ENCODE measurements around the gene ASPSCR1. TPM values are rescaled to one million over a fixed set of nuclear protein-coding genes. Genes with fewer than 3 reads are reported as not detected.
"Not testable (repeated sequence)": the region's sequence is repeated elsewhere in the genome, so short reads cannot be mapped to it uniquely, and the experiment has no call there.

ASPSCR1 gene
- total and polyA plus RNA-seq, 5 donors: 16.6 to 28.9 (median 21.2) TPM

DNA sequence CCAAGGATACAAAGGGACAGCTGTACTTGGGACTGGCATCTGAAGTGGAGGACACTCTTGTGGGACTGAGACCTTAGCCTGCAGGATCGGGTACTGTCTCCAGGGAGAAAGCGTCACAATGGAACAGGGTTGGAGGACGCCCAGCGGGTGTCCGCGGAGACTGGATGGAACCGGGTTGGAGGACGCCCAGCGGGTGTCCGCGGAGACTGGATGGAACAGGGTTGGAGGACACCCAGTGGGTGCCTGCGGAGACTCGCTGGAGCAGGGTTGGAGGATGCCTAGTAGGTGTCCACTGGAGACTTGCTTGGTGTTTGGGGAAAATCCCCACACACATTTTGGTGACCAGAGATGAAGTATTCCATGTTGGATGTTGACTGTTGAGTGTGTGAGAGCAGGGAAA, 30.2 kb upstream of the ASPSCR1 start, which contains the start of gene MYADML2:
Gene MYADML2 (minus strand): TSS at position 45 of the 400 bp plus-strand sequence. CDS start 5,492 bp downstream, outside the sequence.
- intact Hi-C loops (cut with DNase I): no loop called here
- ATAC-seq (no peak), DNase-seq (no peak)
- WGBS: 89% methylated on average over 13 of the region's 13 CpGs
- H3K4me3 ChIP-seq (ENCODE audit: low read length): no peak within 1 kb of the TSS
- H3K27ac ChIP-seq (ENCODE audit: low read length): no peak within 1 kb of the TSS
- H3K27me3 ChIP-seq (ENCODE audit: control insufficient read depth, insufficient read depth): no peaks in the 10 kb centered on the region
- no peaks in the 10 kb centered on the region for H3K9me3 ChIP-seq (ENCODE audit: control insufficient read depth, low read length)
- H3K4me1 ChIP-seq (ENCODE audit: control insufficient read depth, insufficient read depth, low read length): no peaks in the 10 kb centered on the region

DNA sequence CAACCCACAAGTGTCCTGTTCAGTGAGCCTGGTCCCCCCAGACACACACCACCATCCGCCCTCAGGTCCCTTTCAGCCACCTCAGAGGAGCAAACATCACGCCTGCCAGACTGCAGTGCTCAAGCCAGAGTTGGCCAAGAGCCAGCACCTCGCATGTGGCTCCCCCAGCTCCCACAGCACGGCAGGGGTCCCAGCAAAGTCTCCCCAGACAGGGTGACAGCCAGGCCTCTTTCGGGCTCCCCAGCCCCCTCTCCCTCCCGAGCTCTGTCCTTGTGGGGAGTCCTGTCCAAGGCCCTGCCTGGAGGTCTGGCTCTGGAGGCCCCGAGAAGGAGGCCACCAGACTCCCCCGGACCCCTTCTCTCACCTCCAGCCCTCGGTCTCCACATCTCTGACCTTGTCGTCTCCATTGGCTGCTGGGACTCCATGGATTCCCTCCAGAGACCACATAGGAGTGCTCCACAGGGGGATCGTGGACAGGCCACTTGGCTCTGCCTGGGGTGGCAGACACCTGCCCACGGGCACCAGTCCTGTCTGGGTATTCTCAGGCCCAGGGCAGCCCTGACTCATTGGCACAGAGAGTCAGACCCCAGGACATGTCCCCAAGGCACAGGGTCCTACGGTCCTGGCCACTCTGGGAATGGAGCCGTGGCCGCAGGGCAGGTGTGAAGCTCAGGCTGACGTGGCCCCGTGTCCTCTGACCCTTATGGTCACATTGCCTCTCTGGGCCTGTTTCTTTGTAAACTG, 28.6 kb upstream of the ASPSCR1 start:
- Histone ChIP-seq H3K27ac (ENCODE audit: low read length) (no peak overlapping the region), H3K4me3 (ENCODE audit: low read length) (no peak overlapping the region)

DNA sequence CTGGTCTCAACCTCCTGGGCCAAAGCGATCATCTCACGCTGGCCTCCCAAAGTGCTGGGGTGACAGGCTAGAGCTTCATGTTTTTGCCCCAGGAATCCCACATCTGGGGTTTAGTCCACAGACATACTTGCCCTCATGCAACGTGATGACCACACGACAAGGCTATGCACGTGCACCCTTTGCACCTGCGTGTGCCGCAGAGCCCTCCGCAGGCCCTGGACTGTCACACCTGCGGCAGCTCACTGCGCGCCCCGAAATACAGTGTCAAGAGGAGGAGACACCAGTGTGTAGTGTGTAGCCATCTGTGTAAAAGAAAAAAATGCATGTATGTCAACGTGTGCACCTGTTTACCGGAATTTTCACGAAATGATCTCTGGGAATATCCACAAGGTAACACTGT, 26.9 kb upstream of the ASPSCR1 start:
- intact Hi-C loops (cut with DNase I): no loop called here
- 88% methylated on average over 15 of the region's 15 CpGs for WGBS
- H3K27ac ChIP-seq (ENCODE audit: low read length): no peak overlapping the region

More for the DNA sequence above, 28.6 kb upstream of the ASPSCR1 start:
- peak in 2 of 3 donors; percentile 52 to 57 for DNase-seq
- peak in 1 of 2 donors; percentile 39 for ATAC-seq
- intact Hi-C loops (cut with DNase I): no loop called here
- 82% methylated on average over 17 of the region's 17 CpGs for WGBS
- Histone ChIP-seq H3K4me1 (ENCODE audit: control insufficient read depth, insufficient read depth, low read length) (no peaks in the 10 kb centered on the region), H3K27me3 (ENCODE audit: control insufficient read depth, insufficient read depth) (no peaks in the 10 kb centered on the region), H3K9me3 (ENCODE audit: control insufficient read depth, low read length) (no peaks in the 10 kb centered on the region)

DNA sequence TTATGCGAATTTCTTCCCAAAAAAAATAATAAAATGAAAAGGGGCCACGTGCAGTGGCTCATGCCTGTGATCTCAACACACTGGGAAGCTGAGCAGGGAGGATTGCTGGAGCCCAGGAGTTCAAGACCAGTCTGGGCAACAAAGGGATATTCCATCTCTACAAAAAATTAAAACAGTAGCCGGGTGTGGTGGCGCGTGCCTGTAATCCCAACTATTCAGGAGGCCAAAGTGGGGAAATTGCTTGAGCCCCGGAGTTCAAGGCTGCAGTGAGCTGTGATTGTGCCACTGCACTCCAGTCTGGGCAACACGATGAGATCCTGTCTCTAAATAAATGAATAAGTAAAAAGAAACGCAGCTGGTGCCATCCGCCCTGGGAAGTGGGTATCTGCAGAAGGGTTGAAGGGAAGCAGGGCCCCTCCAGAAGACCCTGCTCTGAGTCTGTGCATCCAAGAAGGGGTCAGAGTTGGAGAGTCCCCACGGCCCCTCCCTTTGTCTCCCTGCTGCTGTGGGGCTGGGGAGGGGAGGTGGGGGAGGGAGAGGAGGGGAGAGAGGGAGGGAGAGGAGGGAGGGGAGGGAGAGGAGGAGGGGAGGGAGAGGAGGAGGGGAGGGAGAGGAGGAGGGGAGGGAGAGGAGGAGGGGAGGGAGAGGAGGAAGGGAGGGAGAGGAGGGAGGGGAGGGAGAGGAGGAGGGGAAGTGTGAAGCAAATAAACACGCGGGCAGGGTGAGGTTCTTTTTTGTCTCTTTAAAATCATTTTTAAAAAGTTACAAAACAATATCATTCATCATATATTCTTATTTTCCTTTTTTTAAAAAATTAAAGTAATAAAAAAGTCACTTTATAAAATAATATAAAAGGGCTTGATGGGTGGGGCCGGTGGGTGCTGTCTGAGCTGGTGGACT, 25.4 kb upstream of the ASPSCR1 start:
- 55% methylated on average over 13 of the region's 13 CpGs for WGBS
- Histone ChIP-seq H3K27me3 (ENCODE audit: control insufficient read depth, insufficient read depth) (no peaks in the 10 kb centered on the region), H3K4me3 (ENCODE audit: low read length) (no peak overlapping the region), H3K4me1 (ENCODE audit: control insufficient read depth, insufficient read depth, low read length) (no peaks in the 10 kb centered on the region), H3K27ac (ENCODE audit: low read length) (no peak overlapping the region), H3K9me3 (ENCODE audit: control insufficient read depth, low read length) (no peaks in the 10 kb centered on the region)
- ATAC-seq (no peak), DNase-seq (no peak)
- intact Hi-C loops (cut with DNase I): no loop called here

More for the DNA sequence above, 26.9 kb upstream of the ASPSCR1 start:
- DNase-seq (peak in 1 of 3 donors; percentile 29), ATAC-seq (no peak)
- Histone ChIP-seq H3K27me3 (ENCODE audit: control insufficient read depth, insufficient read depth) (no peaks in the 10 kb centered on the region), H3K4me1 (ENCODE audit: control insufficient read depth, insufficient read depth, low read length) (no peaks in the 10 kb centered on the region), H3K4me3 (ENCODE audit: low read length) (no peak overlapping the region), H3K9me3 (ENCODE audit: control insufficient read depth, low read length) (no peaks in the 10 kb centered on the region)

DNA sequence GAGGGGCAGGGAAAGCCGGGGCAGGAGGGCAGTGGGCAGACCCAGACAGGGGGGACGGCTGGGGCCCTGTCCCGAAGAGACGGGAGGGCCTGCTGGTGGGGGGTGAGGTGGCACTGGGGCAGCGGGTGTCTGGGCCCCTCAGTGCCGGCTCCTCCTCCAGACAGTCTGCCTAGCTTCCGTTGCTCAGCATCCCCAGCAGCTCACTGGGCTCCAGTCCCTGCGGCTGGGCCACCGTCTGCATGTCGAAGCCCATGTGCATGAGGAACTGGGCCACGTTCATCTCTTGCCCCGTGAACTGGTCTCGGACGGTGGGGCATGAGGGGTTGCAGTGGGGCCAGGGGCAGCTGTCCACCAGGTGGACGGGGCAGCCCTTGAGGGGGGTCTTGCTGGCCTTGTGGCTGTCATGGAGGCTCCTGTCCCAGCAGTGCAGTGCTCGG, 24.6 kb upstream of the ASPSCR1 start:
- Histone ChIP-seq H3K27me3 (ENCODE audit: control insufficient read depth, insufficient read depth) (no peaks in the 10 kb centered on the region), H3K4me1 (ENCODE audit: control insufficient read depth, insufficient read depth, low read length) (no peaks in the 10 kb centered on the region), H3K9me3 (ENCODE audit: control insufficient read depth, low read length) (no peaks in the 10 kb centered on the region), H3K27ac (ENCODE audit: low read length) (no peak overlapping the region), H3K4me3 (ENCODE audit: low read length) (no peak overlapping the region)
- 64% methylated on average over 16 of the region's 16 CpGs for WGBS
- DNase-seq (peak in 1 of 3 donors; percentile 19), ATAC-seq (peak in 1 of 2 donors; percentile 32)
- intact Hi-C loops (cut with DNase I): no loop called here

DNA sequence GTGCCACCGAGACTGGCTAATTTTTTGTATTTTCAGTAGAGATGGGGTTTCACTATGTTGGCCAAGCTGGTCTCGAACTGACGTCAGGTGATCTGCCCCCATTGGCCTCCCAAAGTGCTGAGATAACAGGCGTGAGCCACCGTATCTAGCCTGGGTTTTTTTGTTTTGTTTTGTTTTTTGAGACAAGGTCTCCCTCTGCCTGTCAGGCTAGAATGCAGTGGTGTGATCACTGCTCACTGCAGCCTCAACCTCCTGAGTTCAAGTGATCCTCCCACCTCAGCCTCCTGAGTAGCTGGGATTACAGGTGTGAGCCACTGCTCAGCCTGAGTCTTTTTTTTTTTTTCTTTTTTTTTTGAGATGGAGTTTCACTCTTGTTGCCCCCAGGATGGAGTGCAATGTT, 24.0 kb upstream of the ASPSCR1 start:
- H3K27me3 ChIP-seq (ENCODE audit: control insufficient read depth, insufficient read depth); H3K9me3 ChIP-seq (ENCODE audit: control insufficient read depth, low read length); intact Hi-C loops (cut with DNase I); H3K27ac ChIP-seq (ENCODE audit: low read length); DNase-seq; H3K4me1 ChIP-seq (ENCODE audit: control insufficient read depth, insufficient read depth, low read length); H3K4me3 ChIP-seq (ENCODE audit: low read length); ATAC-seq: not testable (repeated sequence)
- WGBS: 62% methylated on average over 5 of the region's 5 CpGs

DNA sequence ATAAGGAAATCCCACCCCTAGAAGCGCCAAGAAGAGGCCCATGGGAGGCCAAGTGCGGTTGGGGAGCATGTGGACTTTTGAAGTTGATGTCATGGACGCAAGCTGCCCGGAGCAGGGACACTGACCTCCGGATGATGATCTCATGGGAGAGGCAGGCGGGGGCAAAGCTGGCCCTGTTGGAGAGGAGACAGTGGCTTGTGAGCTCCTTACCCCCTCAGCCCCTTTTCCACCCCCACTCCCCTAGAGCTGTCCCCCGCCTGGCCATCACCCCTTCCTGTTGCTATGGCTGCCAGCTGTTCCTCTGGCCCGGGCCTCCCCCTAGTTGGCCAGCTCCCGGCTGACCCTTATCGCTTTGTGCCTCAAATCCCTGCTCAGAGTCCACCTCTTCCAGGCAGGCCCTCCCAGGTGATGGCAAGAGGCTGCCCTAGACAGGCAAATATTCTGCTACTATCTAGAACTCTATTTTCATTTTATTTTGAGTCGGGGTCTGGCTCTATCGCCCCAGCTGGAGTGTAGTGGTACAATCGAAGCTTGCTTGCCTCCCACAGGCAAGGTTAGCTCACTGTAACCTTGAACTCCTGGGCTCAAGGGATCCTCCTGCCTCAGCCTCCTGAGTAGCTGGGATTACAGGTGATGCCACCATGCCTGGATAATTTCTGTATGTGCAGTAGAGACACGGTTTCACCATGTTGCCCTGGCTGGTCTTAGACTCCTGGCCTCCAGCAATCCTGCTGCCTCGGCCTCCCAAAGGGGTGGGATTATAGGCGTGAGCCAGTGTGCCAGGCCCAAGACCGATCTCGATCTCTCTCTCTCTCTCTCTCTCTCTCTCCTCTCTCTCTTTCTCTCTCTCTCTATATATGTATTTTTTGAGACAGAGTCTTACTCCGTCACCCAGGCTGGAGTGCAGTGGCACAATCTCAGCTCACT, 23.0 kb upstream of the ASPSCR1 start:
- no peak for ATAC-seq
- H3K4me3 ChIP-seq (ENCODE audit: low read length): no peak overlapping the region
- intact Hi-C loops (cut with DNase I): loop anchor here in 1 of 4 donors (5.0 kb wide), 1 partner anchor 68 kb away; the partner anchor contains the start of genes CENPX and LRRC45
- no peaks in the 10 kb centered on the region for H3K4me1 ChIP-seq (ENCODE audit: control insufficient read depth, insufficient read depth, low read length)
- no peak overlapping the region for H3K27ac ChIP-seq (ENCODE audit: low read length)
- H3K9me3 ChIP-seq (ENCODE audit: control insufficient read depth, low read length): no peaks in the 10 kb centered on the region
- DNase-seq: no peak
- no peaks in the 10 kb centered on the region for H3K27me3 ChIP-seq (ENCODE audit: control insufficient read depth, insufficient read depth)
- WGBS: 74% methylated on average over 19 of the region's 19 CpGs

DNA sequence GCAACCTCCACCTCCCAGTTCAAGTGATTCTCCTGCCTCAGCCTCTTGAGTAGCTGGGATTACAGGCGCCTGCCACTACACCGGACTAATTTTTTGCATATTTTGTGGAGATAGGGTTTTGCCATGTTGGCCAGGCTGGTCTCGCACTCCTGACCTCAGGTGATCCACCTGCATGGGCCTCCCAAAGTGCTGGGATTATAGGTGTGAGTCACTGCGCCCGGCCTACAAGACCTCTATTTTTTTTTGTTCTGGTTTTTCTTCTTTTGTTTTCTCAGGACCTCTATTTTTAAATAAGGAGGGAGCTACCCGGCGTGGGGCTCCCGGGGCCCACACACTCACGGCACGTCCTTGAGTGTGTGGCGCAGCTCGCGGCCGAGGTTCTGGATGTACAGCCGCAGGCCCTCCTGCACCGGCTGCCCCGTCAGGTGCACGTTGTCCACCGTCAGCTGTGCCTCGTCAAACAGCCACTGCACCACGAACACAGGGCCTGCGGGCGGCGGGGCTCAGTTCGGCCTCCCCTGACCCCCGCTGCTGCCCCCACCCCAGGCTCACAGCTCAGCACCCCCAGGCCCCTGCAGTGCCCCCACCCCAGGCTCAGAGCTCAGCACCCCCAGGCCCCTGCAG, 22.3 kb upstream of the ASPSCR1 start:
- no peaks in the 10 kb centered on the region for H3K27me3 ChIP-seq (ENCODE audit: control insufficient read depth, insufficient read depth)
- H3K4me3 ChIP-seq (ENCODE audit: low read length): no peak overlapping the region
- no peak overlapping the region for H3K27ac ChIP-seq (ENCODE audit: low read length)
- 89% methylated on average over 26 of the region's 26 CpGs for WGBS
- intact Hi-C loops (cut with DNase I): loop anchor here in 1 of 4 donors (5.0 kb wide), 1 partner anchor 67 kb away; the partner anchor contains the start of genes CENPX and LRRC45
- DNase-seq (no peak), ATAC-seq (no peak)
- H3K4me1 ChIP-seq (ENCODE audit: control insufficient read depth, insufficient read depth, low read length): no peaks in the 10 kb centered on the region
- H3K9me3 ChIP-seq (ENCODE audit: control insufficient read depth, low read length): no peaks in the 10 kb centered on the region

DNA sequence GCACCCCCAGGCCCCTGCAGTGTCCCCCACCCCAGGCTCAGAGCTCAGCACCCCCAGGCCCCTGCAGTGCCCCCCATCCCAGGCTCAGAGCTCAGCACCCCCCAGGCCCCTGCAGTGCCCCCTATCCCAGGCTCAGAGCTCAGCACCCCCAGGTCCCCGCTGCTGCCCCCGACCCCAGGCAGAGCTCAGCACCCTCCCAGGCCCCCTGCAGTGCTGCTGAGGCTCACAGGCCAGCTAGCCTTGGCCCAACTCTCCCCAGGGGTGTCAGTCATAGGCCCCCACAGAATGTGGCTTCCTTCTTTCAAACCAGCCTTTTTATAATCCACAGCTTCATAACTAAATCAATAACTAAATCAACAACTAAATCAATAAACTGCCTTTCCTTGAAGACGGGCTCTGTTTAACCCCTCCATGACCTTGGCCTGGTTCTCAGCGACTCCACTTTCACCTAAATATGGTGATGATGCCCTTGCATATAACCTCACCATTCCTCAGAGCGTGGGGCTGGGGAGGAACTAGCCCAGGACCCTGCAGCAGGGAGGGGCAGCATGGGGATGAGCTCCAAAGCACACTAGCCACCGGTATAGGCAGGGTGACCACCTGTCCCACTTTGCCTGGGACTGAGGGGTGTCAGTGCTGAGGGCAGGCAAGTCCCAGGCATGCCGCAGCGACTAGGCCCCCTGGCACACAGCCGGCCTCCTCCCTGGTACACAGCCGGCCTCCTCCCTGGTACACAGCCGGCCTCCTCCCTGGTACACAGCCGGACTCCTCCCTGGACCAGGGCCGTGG, 21.5 kb upstream of the ASPSCR1 start:
- intact Hi-C loops (cut with DNase I): loop anchor here in 1 of 4 donors (5.0 kb wide), 1 partner anchor 66 kb away; the partner anchor contains the start of genes CENPX and LRRC45
- ATAC-seq (no peak), DNase-seq (peak in 1 of 3 donors; percentile 41)
- Histone ChIP-seq H3K27ac (ENCODE audit: low read length) (no peak overlapping the region), H3K4me3 (ENCODE audit: low read length) (no peak overlapping the region), H3K9me3 (ENCODE audit: control insufficient read depth, low read length) (no peaks in the 10 kb centered on the region), H3K4me1 (ENCODE audit: control insufficient read depth, insufficient read depth, low read length) (no peaks in the 10 kb centered on the region), H3K27me3 (ENCODE audit: control insufficient read depth, insufficient read depth) (no peaks in the 10 kb centered on the region)
- 84% methylated on average over 13 of the region's 13 CpGs for WGBS
